Heart left ventricle (tissue), 16 donors: ENCODE results near the gene GSKIP. TPM values are rescaled to one million over a fixed set of nuclear protein-coding genes. Genes with fewer than 3 reads are reported as not detected.

ENCODE experiments used
- ATAC-seq, 4 donors: fragments of 200-7000 bp; cut with Tn5 transposase; one replicate each; pipeline ENCODE4 v1.9.1; 2020 to 2022; ENCODE audit warnings: moderate library complexity in 4 of 4, mild to moderate bottlenecking in 3 of 4, moderate number of reproducible peaks in 1 of 4
- DNase-seq, 5 donors: peaks; one replicate each; pipeline ENCODE4 v3.0.0-alpha.2; 2020
- H3K27ac ChIP-seq, 12 donors: fragments of 200-600 bp; sonication (generic) in 4 of 12; one replicate each; pipeline versions ENCODE4 v1.5.0 to v1.8.0; 2016 to 2022; ENCODE audit warnings: mild to moderate bottlenecking in 2 of 12
- H3K27me3 ChIP-seq, 9 donors: fragments of 200-600 bp; sonication (generic) in 2 of 9; one replicate each; pipeline versions ENCODE4 v1.5.1 to v1.8.0; 2016 to 2022; ENCODE audit warnings: mild to moderate bottlenecking in 3 of 9
- H3K36me3 ChIP-seq, 9 donors: fragments of 200-600 bp; sonication (generic) in 2 of 9; one replicate each; pipeline versions ENCODE4 v1.5.0 to v1.8.0; 2018 to 2022; ENCODE audit warnings: mild to moderate bottlenecking in 2 of 9
- H3K4me1 ChIP-seq, 12 donors: fragments of 200-600 bp; sonication (generic) in 4 of 12; one replicate each; pipeline versions ENCODE4 v1.5.0 to v1.8.0; 2016 to 2022; ENCODE audit warnings: mild to moderate bottlenecking in 3 of 12
- H3K4me3 ChIP-seq, 12 donors: fragments of 200-600 bp; sonication (generic) in 4 of 12; one replicate each; pipeline versions ENCODE4 v1.5.0 to v1.8.0; 2017 to 2022; ENCODE audit warnings: mild to moderate bottlenecking in 9 of 12, moderate library complexity in 4 of 12
- H3K9me3 ChIP-seq, 12 donors: fragments of 200-600 bp; sonication (generic) in 4 of 12; one replicate each; pipeline versions ENCODE4 v1.5.0 to v1.8.0; 2016 to 2022; ENCODE audit warnings: mild to moderate bottlenecking in 1 of 12
- POLR2A ChIP-seq, 2 donors: fragments of 450-650 bp; IDR thresholded peaks; one replicate each; pipeline ENCODE4 v1.6.1; 2017; ENCODE audit warnings: antibody characterized with exemption in 2 of 2, mild to moderate bottlenecking in 2 of 2, moderate library complexity in 2 of 2
- WGBS, 4 donors: extraction: QIAGEN DNeasy Blood & Tissue Kit in 2 of 4; methylation state at CpG; one replicate each; pipeline versions ENCODE4 v1.1.5 to v1.1.7; 2013 to 2018; 5-methylcytosine and 5-hydroxymethylcytosine counted together
- intact Hi-C, 10 donors: fragments of 100-400 bp; cut with DNase I; formaldehyde crosslinking; loops; one replicate each; pipeline versions ENCODE4 v1.11.1 to v1.14.2; 2022
- polyA plus RNA-seq, 2 donors: library from polyadenylated mRNA; stranded (reverse); fragments of 200-250 nt; gene quantifications; one replicate each; pipeline ENCODE4 v1.2.3, GENCODE V29; 2013
- total RNA-seq, 9 donors: library from RNA; depleted of rRNA in 2 of 9; stranded (reverse); fragments of >200 nt in 2 of 9; fragmentation: NEBNext Ultra II Directional in 3 of 9; extraction: Animal tissue kit (Norgen Biotek cat#: 25700) in 3 of 9; gene quantifications; one replicate each; pipeline versions ENCODE4 v1.1.0 to v1.2.4, GENCODE V29; 2016 to 2023
- TF ChIP-seq, protein P1 (sequence below), 12 donors: fragments of 200-600 bp; sonication (generic) in 4 of 12; IDR thresholded peaks; one replicate each; pipeline versions ENCODE4 v1.5.0 to v1.8.0; 2018 to 2022; ENCODE audit warnings: antibody characterized with exemption in 12 of 12, mild to moderate bottlenecking in 5 of 12
- donor health status: ischemic (EF 13 %, LVEDD 7.1; RV severe dilation, severe dysfunction).
- donor health status: healthy with polysubstance abuse.
- donor health status: DM: no; HTN: yes; CAD: no.
- donor health status: DM: no; HTN: no; CAD: no.
- donor health status: ischemic (EF 25% LVEDD 6.9; RV normal size, moderate dysfunction).
- donor health status: ischemic (EF 25% LVEDD 5.7; RV mildly dilated, moderate dysfunction).
- donor health status: healthy.
- donor health status: DM: yes; HTN: yes; CAD: no.
- donor health status: ischemic (EF 35%, LVEDD 5.7; RV mildly dilated, moderate dysfunction).
- donor health status: nonischemic (EF 11% LVEDD 7.7; RV severe dilation, severe dysfunction).
- donor health status: DM: yes; HTN: yes; CAD: no.
- donor health status: PGD.
- donor health status: ischemic (EF 29% LVEDD 5.4; RV normal size, mild dysfunction).
- donor health status: nonischemic (EF 23%, LVEDD 6.1; RV moderate dilation, normal function).

Gene GSKIP
- total and polyA plus RNA-seq, 11 donors: 4.6 to 19.9 (median 13.1) TPM

- H3K27me3 ChIP-seq: no peaks in the 10 kb centered on the region
- WGBS, 4 donors: 88 to 93% (median 92%) methylated on average over 3 of the region's 3 CpGs
- peaks cover 0 to 3% (median 0%) of the 10 kb centered on the region in 12 donors for H3K9me3 ChIP-seq
- H3K4me1 ChIP-seq: peaks cover 2 to 27% (median 15%) of the 10 kb centered on the region in 12 donors
- intact Hi-C loops: no loop called here
- H3K4me3 ChIP-seq: no peak overlapping the region
- TF ChIP-seq, protein P1, sequence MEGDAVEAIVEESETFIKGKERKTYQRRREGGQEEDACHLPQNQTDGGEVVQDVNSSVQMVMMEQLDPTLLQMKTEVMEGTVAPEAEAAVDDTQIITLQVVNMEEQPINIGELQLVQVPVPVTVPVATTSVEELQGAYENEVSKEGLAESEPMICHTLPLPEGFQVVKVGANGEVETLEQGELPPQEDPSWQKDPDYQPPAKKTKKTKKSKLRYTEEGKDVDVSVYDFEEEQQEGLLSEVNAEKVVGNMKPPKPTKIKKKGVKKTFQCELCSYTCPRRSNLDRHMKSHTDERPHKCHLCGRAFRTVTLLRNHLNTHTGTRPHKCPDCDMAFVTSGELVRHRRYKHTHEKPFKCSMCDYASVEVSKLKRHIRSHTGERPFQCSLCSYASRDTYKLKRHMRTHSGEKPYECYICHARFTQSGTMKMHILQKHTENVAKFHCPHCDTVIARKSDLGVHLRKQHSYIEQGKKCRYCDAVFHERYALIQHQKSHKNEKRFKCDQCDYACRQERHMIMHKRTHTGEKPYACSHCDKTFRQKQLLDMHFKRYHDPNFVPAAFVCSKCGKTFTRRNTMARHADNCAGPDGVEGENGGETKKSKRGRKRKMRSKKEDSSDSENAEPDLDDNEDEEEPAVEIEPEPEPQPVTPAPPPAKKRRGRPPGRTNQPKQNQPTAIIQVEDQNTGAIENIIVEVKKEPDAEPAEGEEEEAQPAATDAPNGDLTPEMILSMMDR (IDR thresholded peaks at IDR 0.05): no peak
- TF ChIP-seq POLR2A (IDR thresholded peaks at IDR 0.05): no peak
- ATAC-seq (no peak), DNase-seq (no peak)
- no peak overlapping the region for H3K27ac ChIP-seq
- H3K36me3 ChIP-seq: no peaks in the 10 kb centered on the region
These were observed 6.1 kb upstream of the GSKIP start for GRCh38 chr14:96357216-96357615.

DNA sequence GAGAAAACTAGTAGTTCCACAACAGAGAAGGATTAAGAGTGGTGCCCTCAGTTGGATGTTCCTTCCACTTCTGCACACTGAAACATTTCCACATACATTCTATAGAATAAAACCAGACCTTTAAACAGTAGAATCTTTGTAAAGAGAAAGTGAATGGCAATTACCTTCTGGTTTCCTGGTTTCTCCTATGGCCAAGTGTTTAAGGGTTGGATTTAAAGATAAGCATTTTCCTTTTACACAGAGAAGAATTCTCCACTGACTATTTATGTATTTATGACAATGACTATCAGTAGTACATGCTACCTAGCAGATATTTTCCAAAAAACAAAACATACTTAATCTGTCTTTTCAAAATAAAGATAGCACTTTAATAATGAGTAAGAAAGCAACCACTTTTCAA is 3.4 kb upstream of the GSKIP start:
- Histone ChIP-seq H3K27me3 (no peaks in the 10 kb centered on the region), H3K4me1 (peaks cover 2 to 40% (median 26%) of the 10 kb centered on the region in 12 donors), H3K36me3 (no peaks in the 10 kb centered on the region), H3K4me3 (no peak overlapping the region), H3K27ac (no peak overlapping the region), H3K9me3 (no peaks in the 10 kb centered on the region)
- ATAC-seq: no peak
- TF ChIP-seq POLR2A (IDR thresholded peaks at IDR 0.05): no peak
- TF ChIP-seq, protein P1 (IDR thresholded peaks at IDR 0.05): no peak
- no peak for DNase-seq
- intact Hi-C loops: loop anchor here in 6 of 10 donors (5.0 to 10.0 kb wide), 6 partner anchors 37 to 825 kb away; partner anchors contain the start of genes GLRX5 (in 2 of the 6) and PAPOLA (in 1 of the 6)

- intact Hi-C loops: loop anchor here in 6 of 10 donors (2.0 to 10.0 kb wide), 7 partner anchors 30 to 828 kb away; partner anchors contain the start of genes GLRX5 (in 2 of the 6), AK7 (in 1 of the 6) and PAPOLA (in 1 of the 6)
- H3K27me3 ChIP-seq: no peaks in the 10 kb centered on the region
- H3K36me3 ChIP-seq: no peaks in the 10 kb centered on the region
- 1 to 2% (median 1%) methylated on average over 17 to 27 of the region's 27 CpGs for WGBS, 4 donors
- ATAC-seq (peak; percentile 13 to 54 (median 46)), DNase-seq (peak in 4 of 5 donors; percentile 13 to 68 (median 31))
- no peak for TF ChIP-seq POLR2A (IDR thresholded peaks at IDR 0.05)
- TF ChIP-seq, protein P1 (IDR thresholded peaks at IDR 0.05): no peak
- peaks cover 2 to 46% (median 26%) of the 10 kb centered on the region in 12 donors for H3K4me1 ChIP-seq
- peak overlapping the region; percentile 72 to 99 (median 91) for H3K4me3 ChIP-seq
- H3K9me3 ChIP-seq: no peaks in the 10 kb centered on the region
- H3K27ac ChIP-seq: peak overlapping the region; percentile 62 to 97 (median 91)
These were observed 1.0 kb upstream of the GSKIP start for GRCh38 chr14:96362071-96362964.

DNA sequence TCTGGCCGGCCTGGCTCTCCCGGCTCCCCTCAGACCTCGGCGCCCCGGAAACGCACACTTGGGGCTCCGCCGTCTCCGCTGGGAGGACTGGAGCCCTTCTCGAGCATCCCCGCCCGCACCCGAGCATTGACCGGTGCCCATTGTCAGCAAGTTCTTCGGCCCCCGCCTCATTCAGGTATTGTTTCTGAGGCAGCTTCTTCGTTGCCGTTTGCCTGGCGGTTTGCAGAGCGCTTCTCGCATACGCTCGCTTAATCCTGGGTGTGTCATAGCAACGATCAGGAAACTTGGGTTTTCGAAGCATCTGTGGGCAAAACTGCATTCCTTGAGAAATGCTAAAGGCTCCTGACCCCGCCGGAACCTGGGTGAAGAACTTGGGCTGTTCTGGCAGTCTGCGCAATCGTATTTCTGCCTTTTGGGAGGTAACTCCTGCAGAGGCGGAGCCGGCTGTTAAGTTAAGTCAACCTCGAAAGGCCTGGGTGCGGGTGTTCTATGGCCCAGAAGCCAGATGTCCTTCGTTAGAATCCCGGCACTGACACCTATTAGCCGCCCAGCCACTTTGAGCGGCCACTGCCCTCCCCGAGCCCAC is 518 bp downstream of the GSKIP start:
- Histone ChIP-seq H3K27ac (peak overlapping the region in 11 of 12 donors; percentile 71 to 97 (median 92)), H3K36me3 (no peaks in the 10 kb centered on the region), H3K4me1 (peaks cover 2 to 46% (median 26%) of the 10 kb centered on the region in 12 donors), H3K27me3 (no peaks in the 10 kb centered on the region), H3K4me3 (peak overlapping the region; percentile 72 to 99 (median 91)), H3K9me3 (no peaks in the 10 kb centered on the region)
- WGBS, 4 donors: 0 to 2% (median 1%) methylated on average over 8 to 38 of the region's 38 CpGs
- TF ChIP-seq, protein P1 (IDR thresholded peaks at IDR 0.05): no peak
- TF ChIP-seq POLR2A (IDR thresholded peaks at IDR 0.05): no peak
- ATAC-seq (peak in 2 of 4 donors; percentile 3 to 31), DNase-seq (peak; percentile 22 to 65 (median 28))
- intact Hi-C loops: loop anchor here in 7 of 10 donors (1.0 to 10.0 kb wide), 9 partner anchors 27 to 829 kb away; partner anchors contain the start of genes GLRX5 (in 2 of the 7), AK7 (in 1 of the 7) and PAPOLA (in 1 of the 7)
